HG02981 (cell line): ENCODE data around the gene PDCD1.
"Not testable (repeated sequence)": the region's sequence is repeated elsewhere in the genome, so short reads cannot be mapped to it uniquely, and the experiment has no call there.

Experiments used
- ATAC-seq: cut with Tn5 transposase; IDR thresholded peaks from one replicate; pipeline ENCODE4 v1.9.1; 2021; ENCODE audit warnings: mild to moderate bottlenecking, moderate library complexity; ENCODE audit not compliant: unreplicated experiment

PDCD1 gene

DNA sequence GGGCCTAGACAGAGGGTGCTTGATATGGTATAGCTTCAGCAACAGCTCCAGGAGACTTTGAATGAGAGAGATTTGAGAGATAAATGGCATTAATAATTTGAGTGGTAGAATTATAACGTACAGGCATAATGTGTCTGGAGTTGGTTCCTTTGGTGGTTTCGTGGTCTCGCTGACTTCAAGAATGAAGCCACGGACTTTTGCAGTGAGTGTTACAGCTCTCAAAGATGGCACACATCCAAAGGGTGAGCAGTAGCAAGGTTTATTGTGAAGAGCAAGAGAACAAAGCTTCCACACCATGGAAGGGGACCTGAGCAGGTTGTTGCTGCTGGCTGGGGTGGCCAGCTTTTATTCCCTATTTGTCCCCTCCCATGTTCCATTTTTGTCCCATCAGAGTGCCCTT is 23.1 kb downstream of the PDCD1 start:
- no peak for ATAC-seq

- ATAC-seq: no peak
Measured at GRCh38 chr2:241834527-241835210, 24.0 kb downstream of the PDCD1 start.

GRCh38 chr2:241833756-241834526 is 24.8 kb downstream of the PDCD1 start:
- not testable (repeated sequence) for ATAC-seq

DNA sequence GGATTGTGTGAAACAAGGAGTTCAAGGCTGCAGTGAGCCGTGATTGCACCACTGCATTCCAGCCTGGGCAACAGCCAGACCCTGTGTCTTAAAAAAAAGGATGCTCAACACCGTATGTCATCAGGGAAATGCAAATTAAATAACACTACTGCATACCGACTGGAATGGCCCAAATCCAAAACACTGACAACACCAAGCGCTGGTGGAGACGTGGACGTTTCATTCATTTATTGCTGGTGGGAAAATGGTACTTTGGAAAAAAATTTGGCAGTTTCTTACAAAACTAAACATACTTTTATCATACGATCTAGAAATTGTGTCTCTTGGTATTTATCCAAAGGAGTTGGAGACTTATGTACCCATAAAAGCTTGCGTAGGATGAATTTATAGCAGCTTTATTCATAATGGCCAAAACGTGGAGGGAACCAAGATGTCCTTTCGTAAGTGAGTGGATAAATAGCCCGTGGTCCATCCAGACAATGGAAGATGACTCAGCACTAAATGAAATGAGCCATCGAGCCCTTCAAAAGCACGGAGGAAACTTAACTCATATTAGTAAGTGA is 25.5 kb downstream of the PDCD1 start:
- no peak for ATAC-seq

GRCh38 chr2:241827394-241827793 is 31.3 kb downstream of the PDCD1 start:
- no peak for ATAC-seq

DNA sequence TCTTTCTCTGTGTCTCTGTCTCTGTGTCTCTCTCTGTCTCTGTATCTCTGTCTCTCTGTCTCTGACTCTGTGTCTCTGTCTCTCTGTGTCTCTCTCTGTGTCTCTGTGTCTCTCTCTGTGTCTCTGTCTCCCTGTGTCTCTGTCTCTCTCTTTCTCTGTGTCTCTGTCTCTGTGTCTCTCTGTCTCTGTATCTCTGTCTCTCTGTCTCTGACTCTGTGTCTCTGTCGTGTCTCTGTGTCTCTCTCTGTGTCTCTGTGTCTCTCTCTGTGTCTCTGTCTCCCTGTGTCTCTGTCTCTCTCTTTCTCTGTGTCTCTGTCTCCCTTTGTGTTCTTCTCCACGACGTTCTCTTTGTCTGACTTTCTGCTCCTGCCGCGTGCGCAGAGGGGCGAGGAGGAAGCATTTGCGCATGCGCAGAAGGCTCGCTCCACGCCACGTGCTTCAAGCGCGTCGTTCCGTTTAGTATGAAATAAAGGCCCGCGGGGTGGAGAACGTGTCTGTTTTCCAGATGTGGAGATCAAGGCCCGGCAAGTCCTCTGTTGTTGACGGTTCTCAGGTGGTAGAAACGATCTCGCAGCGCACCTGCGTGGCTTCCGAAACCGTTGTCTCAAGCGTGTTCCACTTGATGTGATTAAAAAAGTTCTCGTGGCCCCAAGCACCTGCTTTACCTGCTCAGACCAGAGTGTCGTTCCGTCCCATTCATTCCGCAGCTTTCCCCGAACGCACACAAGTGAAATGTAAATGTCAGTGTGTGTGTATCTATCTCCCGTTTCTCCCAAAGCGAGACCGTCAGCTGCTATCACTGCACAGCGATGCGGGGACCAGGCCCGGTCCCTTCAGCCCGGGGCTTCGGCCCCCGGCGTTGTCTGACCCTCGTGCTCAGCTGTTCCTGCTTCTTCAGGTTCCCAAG is 34.9 kb downstream of the PDCD1 start:
- not testable (repeated sequence) for ATAC-seq

DNA sequence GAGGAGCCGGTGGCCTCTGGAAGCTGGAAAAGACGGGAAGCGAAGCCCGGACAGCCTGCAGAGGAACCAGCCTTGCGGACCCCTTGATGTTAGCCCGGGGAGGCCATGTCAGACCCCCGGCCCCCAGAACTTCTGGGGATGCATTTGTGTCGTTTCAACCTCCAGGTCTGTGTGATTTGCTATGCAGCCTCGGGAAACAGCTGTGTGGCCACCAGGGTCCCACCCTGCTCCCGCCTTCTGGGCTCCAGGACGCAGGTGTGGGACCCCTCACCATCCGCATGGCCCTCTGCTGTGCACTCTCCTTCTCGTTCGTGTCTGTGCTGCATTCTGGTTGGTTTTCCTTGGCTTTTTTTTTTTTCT is 36.5 kb downstream of the PDCD1 start:
- no peak for ATAC-seq

DNA sequence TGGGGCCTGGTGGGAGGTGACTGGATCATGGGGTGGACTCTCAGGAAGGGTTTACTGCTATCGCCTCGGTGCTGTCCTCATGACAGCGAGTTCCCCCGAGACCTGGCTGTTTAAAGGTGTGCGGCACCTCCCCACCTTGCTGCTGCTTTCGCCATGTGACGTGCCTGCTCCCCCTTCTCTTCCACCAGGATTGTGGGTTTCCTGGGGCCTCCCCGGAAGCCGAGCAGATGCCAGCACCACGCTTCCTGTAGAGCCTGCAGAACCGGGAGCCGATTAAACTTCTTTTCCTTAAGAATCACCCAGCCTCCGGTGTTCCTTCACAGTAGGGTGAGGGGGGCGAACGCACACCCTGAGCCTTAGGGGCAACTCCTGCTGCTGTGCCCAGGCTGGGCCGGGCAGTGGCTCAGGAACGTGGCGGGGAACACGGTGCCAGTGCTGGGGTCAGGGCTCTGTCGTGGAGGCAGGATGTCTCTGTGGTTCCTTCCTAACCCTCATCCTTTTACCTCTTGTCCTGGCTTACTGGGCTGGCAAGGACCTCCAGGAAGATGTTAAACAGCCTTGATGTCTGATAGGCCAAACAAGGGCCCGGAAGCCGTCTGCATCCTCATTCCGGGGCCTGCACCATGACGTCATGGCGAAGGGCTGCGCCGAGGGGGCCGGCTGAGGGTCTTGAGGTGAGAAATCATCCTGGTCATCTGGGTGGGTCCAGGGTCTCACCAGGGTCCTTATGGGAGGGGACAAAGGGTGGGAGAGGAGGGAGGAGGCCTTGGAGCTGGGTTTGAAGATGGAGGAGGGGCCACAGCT is 37.0 kb downstream of the PDCD1 start:
- ATAC-seq: no peak

DNA sequence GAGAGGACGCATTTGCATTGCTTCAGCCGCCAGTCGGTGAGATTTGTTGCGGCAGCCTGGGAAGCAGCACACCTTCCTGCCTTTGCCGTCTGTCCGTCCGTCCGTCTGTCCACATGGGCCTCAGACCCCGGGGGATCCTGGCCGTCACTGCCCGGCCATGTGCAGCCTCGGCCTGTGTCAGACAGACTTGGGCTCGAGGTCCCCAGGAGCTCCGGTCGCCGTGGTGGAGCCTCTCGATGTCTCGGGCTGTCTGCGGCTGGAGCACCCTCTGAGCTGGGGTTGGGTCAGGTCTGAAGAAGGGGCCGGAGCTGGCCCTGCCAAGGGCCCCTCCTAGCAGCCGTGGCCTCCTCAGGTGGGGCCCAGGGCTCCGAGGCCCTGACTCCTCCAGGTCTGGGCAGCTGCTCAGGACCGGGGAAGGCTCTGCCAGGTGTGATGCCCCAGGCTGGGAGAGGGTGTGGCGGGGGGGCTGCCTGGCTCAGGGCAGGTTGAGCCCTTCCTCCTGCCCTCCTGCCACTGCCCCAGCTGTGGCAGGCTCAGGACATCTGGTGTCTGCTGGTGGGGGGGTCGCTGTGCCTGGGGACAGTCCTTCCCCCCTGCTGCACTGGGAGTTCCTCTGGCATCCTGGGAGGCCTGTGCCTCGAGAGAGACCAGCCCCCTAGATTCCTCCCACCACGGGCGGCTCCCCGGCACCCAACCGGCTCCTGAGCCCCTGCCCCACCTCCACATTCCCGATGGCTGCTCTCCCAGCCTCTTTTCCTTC is 37.9 kb downstream of the PDCD1 start:
- no peak for ATAC-seq

- not testable (repeated sequence) for ATAC-seq
Measured at GRCh38 chr2:241819947-241820624, 38.6 kb downstream of the PDCD1 start.

- ATAC-seq: no peak
Measured at GRCh38 chr2:241818943-241819270, 39.8 kb downstream of the PDCD1 start.

GRCh38 chr2:241818229-241818942 is 40.3 kb downstream of the PDCD1 start:
- no peak for ATAC-seq

DNA sequence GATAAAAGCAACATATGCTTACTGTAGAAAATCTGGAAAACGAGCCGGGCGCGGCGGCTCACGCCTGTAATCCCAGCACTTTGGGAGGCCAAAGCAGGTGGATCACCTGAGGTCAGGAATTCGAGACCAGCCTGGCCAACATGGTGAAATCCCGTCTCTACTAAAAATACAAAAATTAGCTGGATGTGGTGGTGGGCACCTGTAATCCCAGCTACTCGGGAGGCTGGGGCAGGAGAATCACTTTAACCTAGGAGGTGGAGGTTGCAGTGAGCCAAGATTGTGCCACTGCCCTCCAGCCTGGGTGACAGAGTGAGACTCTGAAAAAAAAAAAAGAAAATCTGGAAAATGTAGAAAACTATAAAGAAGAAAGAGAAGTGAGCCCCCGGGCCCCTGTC is 40.9 kb downstream of the PDCD1 start:
- not testable (repeated sequence) for ATAC-seq

DNA sequence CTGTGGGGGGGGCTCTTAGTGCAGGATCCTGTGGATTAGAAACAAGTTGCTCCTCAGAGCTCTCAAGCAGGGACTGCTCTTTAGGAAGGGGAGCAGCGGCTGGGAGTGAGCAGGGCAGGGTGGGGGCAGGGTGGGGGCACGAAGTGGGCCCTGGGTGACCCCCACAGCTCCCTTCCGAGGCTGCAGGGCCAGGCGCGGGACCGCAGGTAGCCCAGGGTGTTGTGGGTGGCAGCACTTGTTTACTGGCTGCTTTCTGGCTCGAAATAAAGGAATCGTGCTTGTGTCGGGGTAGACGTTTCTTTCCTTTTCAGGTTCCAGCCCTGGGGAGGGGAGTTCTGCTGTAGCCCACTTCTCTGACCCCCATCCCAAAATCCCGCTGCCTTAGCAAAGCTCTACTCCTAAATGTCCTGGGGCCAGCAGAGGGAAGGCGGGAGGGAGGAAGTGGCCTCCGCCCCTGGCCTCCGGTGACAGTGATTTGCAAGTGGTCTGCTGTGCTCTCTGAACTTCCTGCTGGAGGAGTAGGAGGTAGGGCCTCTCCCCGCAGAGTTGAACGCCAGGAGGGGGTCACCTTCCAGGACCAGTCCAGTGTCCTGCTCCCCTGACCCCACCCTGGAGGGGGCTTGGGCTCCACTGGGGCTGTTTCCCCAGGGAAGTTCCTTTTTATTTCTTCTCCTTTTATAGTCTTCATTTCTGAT is 41.4 kb downstream of the PDCD1 start:
- no peak for ATAC-seq

DNA sequence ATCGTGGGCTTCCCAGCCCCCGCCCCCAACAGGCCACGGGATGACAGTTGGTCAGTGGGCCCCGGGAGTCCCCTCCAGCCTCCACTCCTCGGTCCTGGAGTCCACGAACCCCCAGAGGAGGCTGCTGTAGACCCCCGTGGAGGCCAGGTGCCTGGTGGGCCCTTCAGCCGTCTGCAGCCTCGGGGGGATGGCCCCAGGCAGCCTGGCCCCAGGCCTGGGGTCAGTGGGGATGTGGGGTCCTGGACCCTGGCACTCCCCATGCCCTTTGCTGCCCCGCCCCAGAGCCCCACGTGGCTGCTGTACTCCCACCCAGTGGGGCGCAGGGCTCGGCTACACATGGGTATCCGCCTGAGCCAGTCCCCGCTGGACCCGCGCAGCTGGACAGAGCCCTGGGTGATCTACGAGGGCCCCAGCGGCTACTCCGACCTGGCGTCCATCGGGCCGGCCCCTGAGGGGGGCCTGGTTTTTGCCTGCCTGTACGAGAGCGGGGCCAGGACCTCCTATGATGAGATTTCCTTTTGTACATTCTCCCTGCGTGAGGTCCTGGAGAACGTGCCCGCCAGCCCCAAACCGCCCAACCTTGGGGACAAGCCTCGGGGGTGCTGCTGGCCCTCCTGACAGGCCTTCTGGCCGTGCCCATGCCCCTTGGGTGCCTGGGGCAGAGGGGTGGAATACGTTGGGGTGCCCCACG is 42.1 kb downstream of the PDCD1 start:
- ATAC-seq: no peak

- ATAC-seq: no peak
Measured at GRCh38 chr2:241815477-241816430, 42.9 kb downstream of the PDCD1 start.
